ENCODE data around the gene CRACDL. TPM values are rescaled to one million over a fixed set of nuclear protein-coding genes. Genes with fewer than 3 reads are reported as not detected.

Gene CRACDL
- total RNA-seq, 1 donor, result not detected

GRCh38 chr2:98793275-98793674 is 142.8 kb downstream of the CRACDL start:
- H2AFZ ChIP-seq (ENCODE audit: low read length), result no peak overlapping the region
- H3K36me3 ChIP-seq (ENCODE audit: insufficient read depth, low read length), result no peaks in the 10 kb centered on the region
- no peak overlapping the region for H3K4me2 ChIP-seq (ENCODE audit: insufficient read depth, low read length)
- peak; percentile 58 for DNase-seq (ENCODE audit: insufficient read length, low spot score, missing footprints)
- TF ChIP-seq, protein P1, sequence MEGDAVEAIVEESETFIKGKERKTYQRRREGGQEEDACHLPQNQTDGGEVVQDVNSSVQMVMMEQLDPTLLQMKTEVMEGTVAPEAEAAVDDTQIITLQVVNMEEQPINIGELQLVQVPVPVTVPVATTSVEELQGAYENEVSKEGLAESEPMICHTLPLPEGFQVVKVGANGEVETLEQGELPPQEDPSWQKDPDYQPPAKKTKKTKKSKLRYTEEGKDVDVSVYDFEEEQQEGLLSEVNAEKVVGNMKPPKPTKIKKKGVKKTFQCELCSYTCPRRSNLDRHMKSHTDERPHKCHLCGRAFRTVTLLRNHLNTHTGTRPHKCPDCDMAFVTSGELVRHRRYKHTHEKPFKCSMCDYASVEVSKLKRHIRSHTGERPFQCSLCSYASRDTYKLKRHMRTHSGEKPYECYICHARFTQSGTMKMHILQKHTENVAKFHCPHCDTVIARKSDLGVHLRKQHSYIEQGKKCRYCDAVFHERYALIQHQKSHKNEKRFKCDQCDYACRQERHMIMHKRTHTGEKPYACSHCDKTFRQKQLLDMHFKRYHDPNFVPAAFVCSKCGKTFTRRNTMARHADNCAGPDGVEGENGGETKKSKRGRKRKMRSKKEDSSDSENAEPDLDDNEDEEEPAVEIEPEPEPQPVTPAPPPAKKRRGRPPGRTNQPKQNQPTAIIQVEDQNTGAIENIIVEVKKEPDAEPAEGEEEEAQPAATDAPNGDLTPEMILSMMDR (IDR thresholded peaks at IDR 0.05; ENCODE audit: extremely low read depth, low read depth, low read length), result no peak
- H3K4me1 ChIP-seq (ENCODE audit: insufficient read depth, low read length), result no peaks in the 10 kb centered on the region
- H3K27ac ChIP-seq (ENCODE audit: low read depth, low read length), result no peak overlapping the region
- H3K27me3 ChIP-seq (ENCODE audit: insufficient read depth, low read length), result peaks cover 20% of the 10 kb centered on the region
- H3K4me3 ChIP-seq (ENCODE audit: insufficient read depth, low read length), result no peak overlapping the region
- no peaks in the 10 kb centered on the region for H3K79me2 ChIP-seq (ENCODE audit: insufficient read depth, low read length)
- no peaks in the 10 kb centered on the region for H3K9me3 ChIP-seq (ENCODE audit: low read depth, low read length)
- H4K20me1 ChIP-seq (ENCODE audit: insufficient read depth, low read length), result no peaks in the 10 kb centered on the region

- Histone ChIP-seq H2AFZ (ENCODE audit: low read length) (no peak overlapping the region), H3K27me3 (ENCODE audit: insufficient read depth, low read length) (peaks cover 20% of the 10 kb centered on the region), H3K4me3 (ENCODE audit: insufficient read depth, low read length) (no peak overlapping the region), H3K4me2 (ENCODE audit: insufficient read depth, low read length) (no peak overlapping the region), H3K4me1 (ENCODE audit: insufficient read depth, low read length) (no peaks in the 10 kb centered on the region), H3K9me3 (ENCODE audit: low read depth, low read length) (no peaks in the 10 kb centered on the region), H3K36me3 (ENCODE audit: insufficient read depth, low read length) (no peaks in the 10 kb centered on the region), H3K79me2 (ENCODE audit: insufficient read depth, low read length) (no peaks in the 10 kb centered on the region), H4K20me1 (ENCODE audit: insufficient read depth, low read length) (no peaks in the 10 kb centered on the region), H3K27ac (ENCODE audit: low read depth, low read length) (no peak overlapping the region)
- TF ChIP-seq, protein P1 (IDR thresholded peaks at IDR 0.05; ENCODE audit: extremely low read depth, low read depth, low read length), result no peak
- no peak for DNase-seq (ENCODE audit: insufficient read length, low spot score, missing footprints)
Measured at GRCh38 chr2:98790221-98790620, 145.8 kb downstream of the CRACDL start.

- Histone ChIP-seq H3K9me3 (ENCODE audit: low read depth, low read length) (no peaks in the 10 kb centered on the region), H2AFZ (ENCODE audit: low read length) (no peak overlapping the region), H3K4me3 (ENCODE audit: insufficient read depth, low read length) (no peak overlapping the region), H3K79me2 (ENCODE audit: insufficient read depth, low read length) (no peaks in the 10 kb centered on the region), H4K20me1 (ENCODE audit: insufficient read depth, low read length) (no peaks in the 10 kb centered on the region), H3K27ac (ENCODE audit: low read depth, low read length) (no peak overlapping the region), H3K36me3 (ENCODE audit: insufficient read depth, low read length) (no peaks in the 10 kb centered on the region), H3K27me3 (ENCODE audit: insufficient read depth, low read length) (peaks cover 15% of the 10 kb centered on the region), H3K4me2 (ENCODE audit: insufficient read depth, low read length) (no peak overlapping the region), H3K4me1 (ENCODE audit: insufficient read depth, low read length) (no peaks in the 10 kb centered on the region)
- DNase-seq (ENCODE audit: insufficient read length, low spot score, missing footprints), result peak; percentile 14
- TF ChIP-seq, protein P1 (IDR thresholded peaks at IDR 0.05; ENCODE audit: extremely low read depth, low read depth, low read length), result no peak
Measured at GRCh38 chr2:98787700-98788099, 148.3 kb downstream of the CRACDL start.

DNA sequence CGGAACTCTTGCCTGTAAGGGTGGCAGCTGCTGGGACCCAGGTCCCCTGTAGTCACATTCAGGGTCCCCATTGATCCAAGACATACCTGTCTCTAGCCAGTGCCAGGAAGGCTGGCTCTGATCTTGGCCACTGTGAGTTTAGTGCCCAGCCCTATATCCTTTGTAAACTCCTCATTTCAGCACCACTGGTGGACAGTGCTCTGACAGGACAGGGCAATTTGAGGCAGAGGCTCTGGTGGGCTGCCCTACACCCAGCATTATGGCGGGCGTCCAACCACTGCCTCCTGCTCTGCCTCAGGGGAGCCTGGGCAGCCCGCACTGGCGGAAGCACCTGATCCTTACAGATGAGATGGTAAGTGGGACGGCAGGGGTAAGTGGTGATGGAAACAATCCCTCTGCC is 149.8 kb downstream of the CRACDL start:
- Histone ChIP-seq H3K4me1 (ENCODE audit: insufficient read depth, low read length) (no peaks in the 10 kb centered on the region), H3K27me3 (ENCODE audit: insufficient read depth, low read length) (peaks cover 11% of the 10 kb centered on the region), H2AFZ (ENCODE audit: low read length) (no peak overlapping the region), H3K4me3 (ENCODE audit: insufficient read depth, low read length) (no peak overlapping the region), H3K79me2 (ENCODE audit: insufficient read depth, low read length) (no peaks in the 10 kb centered on the region), H4K20me1 (ENCODE audit: insufficient read depth, low read length) (no peaks in the 10 kb centered on the region), H3K27ac (ENCODE audit: low read depth, low read length) (no peak overlapping the region), H3K4me2 (ENCODE audit: insufficient read depth, low read length) (no peak overlapping the region), H3K36me3 (ENCODE audit: insufficient read depth, low read length) (no peaks in the 10 kb centered on the region), H3K9me3 (ENCODE audit: low read depth, low read length) (no peaks in the 10 kb centered on the region)
- DNase-seq (ENCODE audit: insufficient read length, low spot score, missing footprints), result no peak
- TF ChIP-seq, protein P1 (IDR thresholded peaks at IDR 0.05; ENCODE audit: extremely low read depth, low read depth, low read length), result no peak

All from osteoblast (primary cell).